ENCODE data around the gene DEF6.

GRCh38 chr6:35328108-35328723 lies 30.6 kb downstream of the DEF6 start:
- no peak for TF ChIP-seq CTCF (conservative IDR thresholded peaks at IDR 0.05; ENCODE audit: low read length)
- no peak for TF ChIP-seq EZH2phosphoT487 (IDR thresholded peaks at IDR 0.05; ENCODE audit: borderline replicate concordance)

Measured in Loucy (cell line).